K562 (cell line): ENCODE measurements around the gene FHL5. TPM values are rescaled to one million over a fixed set of nuclear protein-coding genes. Genes with fewer than 3 reads are reported as not detected.

Experiments used
- ATAC-seq: fragments of 200-7000 bp; cut with Tn5 transposase; 3 replicates; pipeline ENCODE4 v1.9.1; 2020; ENCODE audit warnings: moderate library complexity
- BruUV-seq: library from RNA; stranded (reverse); fragments of 400-500 nt; replicated peaks from 2 replicates; lab custom pipeline; 2021; lab: Mats Ljungman, UMichigan
- CTCF ChIA-PET: fragments of 300-600 bp; formaldehyde crosslinking; extraction: SDS; loops from one replicate; lab custom pipeline; 2021; ENCODE audit warnings: low intra/inter-chr PET ratio; lab: Yijun Ruan, JAX
- POLR2A ChIA-PET: fragments of 300-600, 350-650 bp; sonication (Branson Sonifier 250); formaldehyde crosslinking; extraction: SDS; loops from one replicate; lab custom pipeline; 2021; ENCODE audit warnings: antibody characterized with exemption, inconsistent platforms; lab: Yijun Ruan, JAX
- DNase-seq, 4 experiments: peaks; one replicate each; pipeline versions ENCODE4 v3.0.0 to v3.0.0-alpha.2; 2011 to 2018; ENCODE audit warnings: low spot score in 3 of 4, mixed read lengths in 3 of 4; ENCODE audit errors: extremely low read depth in 1 of 4
- FAIRE-seq: peaks from 2 replicates; lab custom pipeline; 2011; peaks lifted over from hg19 to GRCh38; lab: Jason Lieb, UNC
- H2AFZ ChIP-seq: 2 replicates; pipeline ENCODE4 v1.6.0; 2011; ENCODE audit warnings: low read depth, low read length, control low read depth, inconsistent platforms
- H3K27ac ChIP-seq: fragments of 200-600 bp; 3 replicates; pipeline ENCODE4 v1.8.0; 2011; ENCODE audit warnings: low read depth, mild to moderate bottlenecking, control low read depth, inconsistent platforms, low read length, moderate library complexity, mixed read lengths; ENCODE audit errors: extremely low read depth
- H3K27me3 ChIP-seq, 2 experiments: fragments of 300-600 bp in 1 of 2; 2 replicates in 1 of 2; 3 replicates in 1 of 2; pipeline versions ENCODE4 v1.6.0 to v1.8.0; 2011; ENCODE audit warnings: inconsistent platforms in 2 of 2, low read length in 2 of 2, mild to moderate bottlenecking in 1 of 2, mixed read lengths in 1 of 2, moderate library complexity in 1 of 2; ENCODE audit not compliant: control insufficient read depth in 2 of 2, insufficient read depth in 2 of 2
- H3K36me3 ChIP-seq: fragments of 300-600 bp; 3 replicates; pipeline ENCODE4 v1.8.0; 2011; ENCODE audit warnings: mild to moderate bottlenecking, low read length, inconsistent platforms; ENCODE audit not compliant: control insufficient read depth, insufficient read depth
- H3K4me1 ChIP-seq, 2 experiments: fragments of 200-600 bp in 1 of 2; replicated peaks in 1 of 2; 2 replicates in 1 of 2; 3 replicates in 1 of 2; pipeline versions ENCODE4 v1.5.1 to v1.8.0; 2011; ENCODE audit warnings: inconsistent platforms in 2 of 2, low read length in 2 of 2, mild to moderate bottlenecking in 1 of 2, mixed read lengths in 1 of 2, moderate library complexity in 1 of 2; ENCODE audit not compliant: control insufficient read depth in 2 of 2, insufficient read depth in 2 of 2
- H3K4me2 ChIP-seq: 2 replicates; pipeline ENCODE4 v1.6.1; 2011; ENCODE audit warnings: low read length, control low read depth, inconsistent platforms, mixed read lengths; ENCODE audit not compliant: insufficient read depth
- H3K4me3 ChIP-seq: fragments of 200-600 bp; sonication (generic), shearing (Covaris generic); 2 replicates; pipeline ENCODE4 v1.5.1; 2016; ENCODE audit warnings: control low read depth, inconsistent platforms
- H3K79me2 ChIP-seq: fragments of 200-600 bp; 3 replicates; pipeline ENCODE4 v1.8.0; 2011; ENCODE audit warnings: low read length, inconsistent platforms; ENCODE audit not compliant: control insufficient read depth, insufficient read depth
- H3K9ac ChIP-seq, 2 experiments: 2 replicates each; pipeline versions ENCODE4 v1.6.0 to v1.6.1; 2011; ENCODE audit warnings: low read depth in 2 of 2, low read length in 2 of 2, control low read depth in 1 of 2, inconsistent platforms in 1 of 2, mild to moderate bottlenecking in 1 of 2, mixed read lengths in 1 of 2; ENCODE audit not compliant: insufficient read depth in 1 of 2
- H3K9me1 ChIP-seq: one replicate; pipeline ENCODE4 v1.6.0; 2011; ENCODE audit warnings: inconsistent platforms, mild to moderate bottlenecking, low read length, moderate library complexity; ENCODE audit not compliant: control insufficient read depth, insufficient read depth
- H3K9me3 ChIP-seq: replicated peaks from 2 replicates; pipeline ENCODE4 v1.5.1; 2011; ENCODE audit warnings: low read depth, low read length, inconsistent platforms; ENCODE audit not compliant: control insufficient read depth, insufficient read depth
- H4K20me1 ChIP-seq: replicated peaks from 2 replicates; pipeline ENCODE4 v1.6.1; 2011; ENCODE audit warnings: low read length, inconsistent platforms, mixed read lengths; ENCODE audit not compliant: control insufficient read depth, insufficient read depth
- ETS2 ChIP-seq: IDR thresholded peaks from 2 replicates; pipeline ENCODE4 v1.6.1; 2016; ENCODE audit warnings: borderline replicate concordance, missing genetic modification characterization, mild to moderate bottlenecking, moderate library complexity, missing compliant biosample characterization; ENCODE audit not compliant: poor library complexity, severe bottlenecking
- ETV5 ChIP-seq: sonication (generic); formaldehyde crosslinking; IDR thresholded peaks from 2 replicates; pipeline ENCODE4 v1.4.0; 2020; ENCODE audit warnings: low read depth, mild to moderate bottlenecking, missing genetic modification reagents
- GABPA ChIP-seq: fragments of 200-800 bp; sonication (Bioruptor generic); conservative IDR thresholded peaks from 2 replicates; pipeline ENCODE4 v1.6.1; 2016; ENCODE audit warnings: low read depth, missing genetic modification characterization, missing compliant biosample characterization
- L3MBTL2 ChIP-seq: fragments of 450-650 bp; IDR thresholded peaks from 2 replicates; pipeline ENCODE4 v1.6.1; 2016; ENCODE audit warnings: mild to moderate bottlenecking, moderate library complexity
- MTA2 ChIP-seq: fragments of 450-650 bp; IDR thresholded peaks from 2 replicates; pipeline ENCODE4 v1.6.1; 2016; ENCODE audit warnings: low read depth
- NFIC ChIP-seq: fragments of 450-650 bp; IDR thresholded peaks from 2 replicates; pipeline ENCODE4 v1.6.1; 2017; ENCODE audit warnings: mild to moderate bottlenecking, inconsistent platforms
- NUFIP1 ChIP-seq: fragments of 450-650 bp; IDR thresholded peaks from 2 replicates; pipeline ENCODE4 v1.6.1; 2018; ENCODE audit not compliant: partially characterized antibody
- POLR2H ChIP-seq: IDR thresholded peaks from 2 replicates; pipeline ENCODE4 v1.6.1; 2016; ENCODE audit warnings: missing genetic modification characterization, low read depth, mild to moderate bottlenecking, control low read depth, missing compliant biosample characterization, moderate library complexity
- SRSF3 ChIP-seq: fragments of 200-400 bp; formaldehyde crosslinking; IDR thresholded peaks from 2 replicates; pipeline ENCODE4 v1.6.1; 2016; ENCODE audit warnings: mild to moderate bottlenecking, low read length, moderate library complexity; ENCODE audit not compliant: insufficient read depth
- XRCC5 ChIP-seq: fragments of 200-400 bp; formaldehyde crosslinking; IDR thresholded peaks from 2 replicates; pipeline ENCODE4 v1.6.1; 2017; ENCODE audit warnings: low read depth, mild to moderate bottlenecking, low read length
- ZNF717 ChIP-seq: fragments of 250-450 bp; sonication (Bioruptor Pico); IDR thresholded peaks from 2 replicates; pipeline ENCODE4 v1.5.0; 2021
- WGBS: fragments of 100-300 bp; shearing (Covaris generic); methylation state at CpG from one replicate; pipeline ENCODE4 v1.1.6; 2016; ENCODE audit warnings: low coverage, mixed read lengths; ENCODE audit not compliant: insufficient coverage; ENCODE audit errors: missing lambda C conversion rate; 5-methylcytosine and 5-hydroxymethylcytosine counted together
- in situ Hi-C: fragments of 300-500 bp; cut with MboI; formaldehyde crosslinking; loops from 4 replicates; pipeline ENCODE4 v1.15.0; 2018; ENCODE audit warnings: inconsistent platforms, mixed read lengths
- intact Hi-C: fragments of 100-400 bp; cut with micrococcal nuclease; formaldehyde crosslinking; loops from 2 replicates; pipeline ENCODE4 v1.14.2; 2022
- polyA plus RNA-seq, 8 experiments: library from polyadenylated mRNA; depleted of rRNA in 4 of 8; stranded (reverse) in 5 of 8; unstranded in 3 of 8; fragments of >200 nt; fragmentation: Nextera tagmentation in 2 of 8; fragmentation: Illumina TruSeq in 1 of 8; extraction: Ambion mirVana in 2 of 8; extraction: Trizol in 1 of 8; gene quantifications; 2 replicates each; pipeline versions ENCODE4 v1.2.1 to v1.2.3, GENCODE V29; 2011 to 2014; ENCODE audit warnings: inconsistent platforms in 1 of 8, missing spikeins in 1 of 8
- total RNA-seq, 7 experiments: library from RNA; depleted of rRNA in 6 of 7; stranded (reverse); fragments of >200 nt in 6 of 7; fragmentation: Illumina TruSeq in 2 of 7; extraction: Trizol in 2 of 7; gene quantifications; 2 replicates each; pipeline versions ENCODE4 v1.2.1 to v1.2.3, GENCODE V29; 2011 to 2021; ENCODE audit warnings: low replicate concordance in 1 of 7
- TF ChIP-seq, protein P1 (sequence below): fragments of 250-450 bp; sonication (Bioruptor Pico); IDR thresholded peaks from 2 replicates; pipeline ENCODE4 v1.8.0; 2021; ENCODE audit warnings: borderline replicate concordance, mild to moderate bottlenecking, moderate library complexity; ENCODE audit not compliant: poor library complexity, severe bottlenecking
- TF ChIP-seq, protein P2 (sequence below): fragments of 450-650 bp; IDR thresholded peaks from 2 replicates; pipeline ENCODE4 v1.6.1; 2016

Gene FHL5
- total and polyA plus RNA-seq, 9 of the 15 experiments (the other 6 are each of a cell fraction or from before 2014, with no cell fraction given), result not detected

DNA sequence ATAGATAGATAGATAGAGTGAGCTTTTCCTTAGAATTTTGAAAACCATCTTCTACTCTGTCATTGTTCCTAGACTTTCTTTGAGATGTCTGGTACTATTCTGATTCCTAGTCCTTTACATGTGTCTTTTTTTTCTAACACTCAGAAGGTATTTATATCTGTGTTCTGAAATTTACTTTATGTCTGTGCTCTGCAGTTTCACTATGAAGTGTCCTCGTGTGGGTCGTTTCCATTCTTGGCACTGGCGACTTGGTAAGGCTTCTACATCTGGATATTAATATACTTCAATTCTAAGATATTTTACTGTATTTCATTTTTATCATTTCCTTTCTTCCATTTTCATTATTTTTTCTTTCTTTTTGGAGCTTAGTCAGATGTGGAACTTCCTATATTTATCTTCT, 87.0 kb downstream of the FHL5 start (continued):
- TF ChIP-seq L3MBTL2 (no peak), ETV5 (CRISPR knock-in tag) (no peak), NFIC (no peak)

DNA sequence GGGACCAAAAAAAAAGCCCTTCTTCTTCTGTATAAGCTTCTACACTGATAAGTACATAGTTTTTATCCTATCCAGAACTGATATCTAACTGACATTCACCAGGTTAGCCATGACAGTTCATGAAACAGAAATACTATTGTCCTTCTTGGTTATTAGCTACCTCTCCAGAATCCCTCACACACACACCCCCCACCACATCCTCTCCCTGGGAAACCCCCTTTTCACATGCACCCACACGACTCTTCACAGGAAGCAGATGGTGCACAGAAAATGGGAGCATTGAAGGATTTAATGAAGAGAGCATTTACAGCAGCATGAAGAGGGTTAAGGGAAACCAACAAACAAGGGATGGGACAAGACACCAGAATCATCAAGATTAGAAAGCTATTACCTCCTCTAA, 88.9 kb downstream of the FHL5 start:
- no TSS peak for BruUV-seq
- in situ Hi-C loops, result no loop called here
- CTCF ChIA-PET, result no interaction called here

More for the DNA sequence above, 88.9 kb downstream of the FHL5 start:
- Histone ChIP-seq H3K36me3 (no peaks in the 10 kb centered on the region), H3K4me2 (no peak overlapping the region), H3K79me2 (no peaks in the 10 kb centered on the region), H2AFZ (no peak overlapping the region), H3K4me3 (no peak overlapping the region), H3K27ac (no peak overlapping the region), H3K9ac (no peak overlapping the region), H3K9me3 (no peaks in the 10 kb centered on the region), H3K27me3 (no peaks in the 10 kb centered on the region), H4K20me1 (no peaks in the 10 kb centered on the region), H3K9me1 (no peaks in the 10 kb centered on the region), H3K4me1 (no peaks in the 10 kb centered on the region)
- WGBS, result 0% methylated on average over 1 of the region's 1 CpG
- ATAC-seq (no peak), DNase-seq (no peak), FAIRE-seq (no peak)
- intact Hi-C loops, result no loop called here
- POLR2A ChIA-PET, result no interaction called here
- TF ChIP-seq MTA2 (no peak), NUFIP1 (no peak), ETS2 (no peak), ZNF717 (CRISPR knock-in tag) (no peak), GABPA (no peak), POLR2H (tag) (no peak), XRCC5 (no peak), SRSF3 (no peak)
- TF ChIP-seq, protein P1, sequence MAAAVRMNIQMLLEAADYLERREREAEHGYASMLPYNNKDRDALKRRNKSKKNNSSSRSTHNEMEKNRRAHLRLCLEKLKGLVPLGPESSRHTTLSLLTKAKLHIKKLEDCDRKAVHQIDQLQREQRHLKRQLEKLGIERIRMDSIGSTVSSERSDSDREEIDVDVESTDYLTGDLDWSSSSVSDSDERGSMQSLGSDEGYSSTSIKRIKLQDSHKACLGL (CRISPR knock-in tag), result no peak
- TF ChIP-seq, protein P2, sequence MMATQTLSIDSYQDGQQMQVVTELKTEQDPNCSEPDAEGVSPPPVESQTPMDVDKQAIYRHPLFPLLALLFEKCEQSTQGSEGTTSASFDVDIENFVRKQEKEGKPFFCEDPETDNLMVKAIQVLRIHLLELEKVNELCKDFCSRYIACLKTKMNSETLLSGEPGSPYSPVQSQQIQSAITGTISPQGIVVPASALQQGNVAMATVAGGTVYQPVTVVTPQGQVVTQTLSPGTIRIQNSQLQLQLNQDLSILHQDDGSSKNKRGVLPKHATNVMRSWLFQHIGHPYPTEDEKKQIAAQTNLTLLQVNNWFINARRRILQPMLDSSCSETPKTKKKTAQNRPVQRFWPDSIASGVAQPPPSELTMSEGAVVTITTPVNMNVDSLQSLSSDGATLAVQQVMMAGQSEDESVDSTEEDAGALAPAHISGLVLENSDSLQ, result no peak
